SK-N-SH (cell line): ENCODE measurements around the gene STRADA.

Experiments
- CTCF ChIP-seq: fragments of 200-600 bp; sonication (generic); IDR thresholded peaks from 2 replicates; pipeline ENCODE4 v1.6.1; 2017; ENCODE audit warnings: antibody characterized with exemption, mild to moderate bottlenecking, moderate library complexity
- PBX3 ChIP-seq: IDR thresholded peaks from 2 replicates; pipeline ENCODE4; 2012
- RAD21 ChIP-seq: IDR thresholded peaks from 2 replicates; pipeline ENCODE4 v1.6.1; 2012; ENCODE audit warnings: mild to moderate bottlenecking, low read length
- TAF1 ChIP-seq: IDR thresholded peaks from 2 replicates; pipeline ENCODE4 v1.6.1; 2012; ENCODE audit warnings: low read depth, mild to moderate bottlenecking, low read length, moderate library complexity, borderline replicate concordance
- TEAD4 ChIP-seq: IDR thresholded peaks from 2 replicates; pipeline ENCODE4 v1.4.0; 2012; ENCODE audit warnings: mild to moderate bottlenecking, borderline replicate concordance; ENCODE audit not compliant: insufficient read depth
- YY1 ChIP-seq: IDR thresholded peaks from 2 replicates; pipeline ENCODE4 v1.4.0; 2012; ENCODE audit warnings: low read depth, mild to moderate bottlenecking

GRCh38 chr17:63679214-63679613 is 62.4 kb downstream of the STRADA start:
- TF ChIP-seq PBX3 = no peak
- TF ChIP-seq YY1 = no peak
- no peak for TF ChIP-seq RAD21
- no peak for TF ChIP-seq CTCF
- TF ChIP-seq TAF1 = no peak
- TF ChIP-seq TEAD4 = no peak
